Stimulated activated naive CD4-positive, alpha-beta T cell (primary cell): ENCODE measurements around the gene SLU7.
"Not testable (repeated sequence)": the region's sequence is repeated elsewhere in the genome, so short reads cannot be mapped to it uniquely, and the experiment has no call there.

Experiments used
- DNase-seq, 6 experiments: peaks; one replicate each; lab custom pipeline; 2025; lab: John Stamatoyannopoulos, UW

Gene SLU7

DNA sequence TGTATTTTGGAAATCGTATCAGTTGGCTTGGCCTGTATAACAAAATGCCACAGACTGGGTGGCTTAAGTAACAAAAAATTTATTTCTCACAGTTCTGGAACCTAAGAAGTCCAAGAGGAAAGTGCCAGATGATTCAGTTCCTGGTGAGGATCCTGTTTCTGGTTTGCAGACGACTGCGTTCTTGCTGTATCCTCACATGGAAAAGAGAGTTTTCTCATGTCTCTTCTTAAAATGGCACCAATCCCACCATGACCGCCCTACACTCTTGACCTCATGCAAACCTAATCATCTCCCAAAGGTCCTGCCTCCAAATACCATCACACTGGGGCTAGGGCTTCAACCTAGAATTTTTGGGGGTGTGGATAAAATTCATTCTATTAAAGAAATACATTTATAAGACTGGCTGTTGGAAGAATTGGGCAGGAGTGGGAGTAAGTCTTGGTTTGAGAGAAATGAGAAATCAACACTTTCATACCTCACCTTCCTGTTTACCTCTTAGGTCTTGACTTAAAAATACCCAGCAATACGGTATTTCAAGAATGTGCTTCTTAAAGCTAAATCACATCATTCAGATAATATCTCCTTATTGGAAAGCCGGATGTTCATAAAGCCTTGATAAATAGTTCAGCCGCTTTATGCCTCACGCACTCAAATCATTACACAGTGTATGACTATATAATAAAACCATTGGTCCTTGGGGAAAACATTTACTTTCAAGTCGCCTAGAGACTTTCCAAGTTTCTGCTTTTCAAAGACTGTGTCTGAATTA is 31.5 kb upstream of the SLU7 start:
- DNase-seq = no peak

DNA sequence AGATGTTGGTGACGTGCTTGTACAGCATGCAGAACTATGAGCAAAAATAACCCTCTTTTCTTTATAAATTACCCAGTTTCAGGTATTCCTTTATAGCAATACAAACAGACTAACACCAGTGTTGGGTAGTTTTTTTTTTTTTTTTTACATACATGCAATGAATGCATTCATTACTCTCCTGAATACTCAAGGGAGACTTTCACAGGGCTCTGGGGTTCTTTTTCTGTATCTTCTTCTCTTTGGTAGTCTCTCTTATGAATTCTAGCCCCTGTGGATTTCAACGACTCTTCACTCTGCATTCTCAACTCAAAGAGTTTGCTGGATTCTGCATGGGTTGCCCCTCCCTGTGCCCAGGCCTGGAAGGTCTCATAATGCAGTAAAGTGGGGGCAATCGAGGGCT is 30.6 kb upstream of the SLU7 start:
- DNase-seq = no peak

DNA sequence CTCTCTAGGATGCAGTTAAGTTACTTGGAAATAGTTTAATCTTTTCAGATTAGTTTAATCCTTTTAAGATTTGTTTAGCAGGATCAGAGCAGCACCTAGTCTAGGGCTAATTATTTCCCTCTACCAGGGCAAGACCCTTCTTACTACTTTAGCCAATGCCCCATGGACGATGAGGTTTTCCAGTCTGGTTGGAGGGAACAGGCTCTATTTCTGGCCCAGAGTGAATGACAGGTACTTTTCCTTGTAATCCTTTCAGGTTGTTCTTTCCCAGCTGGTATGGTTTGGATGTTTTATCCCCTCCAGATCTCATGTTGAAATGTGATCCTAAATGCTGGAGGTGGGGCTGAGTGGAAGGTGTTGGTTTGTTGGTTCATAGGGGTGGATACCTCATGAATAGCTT is 30.0 kb upstream of the SLU7 start:
- DNase-seq = no peak

DNA sequence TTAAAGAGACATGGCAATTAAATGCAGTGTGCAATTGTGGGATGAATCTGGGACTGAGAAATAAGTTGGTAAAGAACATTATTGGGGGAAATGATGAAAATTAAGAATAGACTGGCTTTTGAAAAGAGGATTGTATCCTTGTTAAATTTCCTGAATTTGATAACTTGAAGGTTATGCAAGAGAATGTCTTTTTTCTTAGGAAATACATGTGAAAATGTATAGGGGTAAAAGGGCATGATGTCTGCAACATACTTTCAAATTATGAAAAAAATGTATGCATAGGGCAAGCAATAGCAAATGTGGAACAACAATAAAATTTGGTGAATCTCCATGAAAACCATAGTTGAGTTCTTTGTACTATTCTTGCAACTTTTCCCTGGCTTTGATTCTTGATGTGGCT is 26.9 kb upstream of the SLU7 start:
- no peak for DNase-seq

DNA sequence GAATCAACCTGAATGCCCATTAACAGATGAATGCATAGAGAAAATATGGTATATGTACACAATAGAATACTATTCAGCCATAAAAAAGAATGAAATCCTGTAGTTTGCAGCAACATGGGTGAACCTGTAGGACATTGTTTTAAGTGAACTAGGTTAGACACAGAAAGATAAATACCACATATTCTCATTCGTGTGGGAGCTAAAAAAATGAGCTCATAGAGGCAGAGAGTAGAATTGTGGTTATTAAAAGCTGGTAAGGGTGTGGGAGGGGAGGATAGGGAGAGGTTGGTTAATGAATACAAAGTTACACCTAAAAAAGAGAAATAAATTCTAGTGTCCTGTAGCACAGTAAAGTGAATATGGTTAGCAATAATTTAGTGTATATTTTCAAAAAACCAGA is 26.3 kb upstream of the SLU7 start:
- DNase-seq = no peak

DNA sequence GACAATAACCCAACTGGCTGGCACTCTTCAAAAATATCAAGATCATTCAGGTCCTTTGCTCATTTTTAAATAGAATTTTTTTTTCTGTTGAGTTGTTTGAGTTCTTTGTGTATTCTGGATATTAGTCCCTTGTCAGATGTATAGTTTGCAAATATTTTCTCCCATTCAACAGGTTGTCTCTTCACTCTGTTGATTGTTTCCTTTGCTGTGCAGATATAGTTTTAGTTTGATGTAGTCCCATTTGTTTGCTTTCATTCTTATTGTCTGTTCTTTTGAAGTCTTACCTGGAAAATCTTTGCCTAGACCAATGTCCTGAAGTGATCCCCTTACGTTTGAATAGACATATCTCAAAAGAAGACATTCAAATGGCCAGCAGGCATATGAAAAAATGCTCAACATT is 25.5 kb upstream of the SLU7 start:
- DNase-seq = no peak

DNA sequence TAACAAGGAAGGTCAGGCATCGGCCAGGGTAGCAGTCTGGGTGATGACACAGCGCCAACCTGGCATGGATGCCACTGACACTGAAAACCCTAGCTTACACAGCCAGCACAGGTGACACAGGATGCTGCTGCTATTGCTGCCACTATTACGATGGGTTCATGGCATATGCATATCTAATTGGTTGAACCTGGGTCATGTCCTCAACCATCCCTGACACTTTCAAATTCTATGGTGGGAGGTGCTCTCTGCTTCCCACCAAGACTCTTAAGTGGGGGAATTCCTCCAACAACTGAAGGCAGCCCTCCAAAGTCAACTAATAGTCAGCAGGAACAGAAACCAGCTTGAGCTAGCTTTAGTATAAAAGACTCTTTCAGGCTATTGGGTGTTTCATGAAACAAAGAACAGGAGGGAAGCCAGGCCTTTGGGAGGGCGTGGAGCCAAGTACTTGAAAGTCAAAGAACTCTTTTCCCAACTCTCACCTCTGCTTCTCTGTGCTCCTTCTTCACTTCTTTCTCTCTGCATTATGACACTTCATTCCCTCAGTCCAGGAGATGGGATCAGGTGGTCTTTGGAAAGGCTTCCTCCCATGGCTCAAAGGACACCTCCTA is 24.0 kb upstream of the SLU7 start:
- DNase-seq = no peak

DNA sequence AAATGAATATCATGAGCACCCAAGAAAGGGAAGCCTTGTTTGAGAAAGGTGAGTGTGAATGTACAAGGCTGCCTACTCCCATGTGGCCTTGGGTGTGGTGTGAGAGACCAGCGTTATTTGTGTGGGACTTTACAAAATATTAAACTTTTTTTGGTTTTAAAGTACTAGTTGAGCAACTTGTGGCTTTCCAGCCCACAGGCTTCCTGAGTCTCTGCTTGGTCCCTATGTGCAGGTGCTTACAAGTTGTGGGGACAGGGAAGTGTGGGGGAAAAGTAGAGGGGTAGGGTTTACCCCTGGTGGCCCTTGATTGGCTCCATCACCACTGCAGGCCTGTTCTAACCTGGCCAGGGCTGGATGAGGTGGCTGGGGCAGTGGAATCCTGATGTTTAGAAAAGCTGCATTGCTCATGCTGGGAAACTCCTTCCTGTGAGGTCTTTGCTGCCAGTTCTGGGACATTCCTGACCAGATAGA is 22.5 kb upstream of the SLU7 start:
- DNase-seq = no peak

DNA sequence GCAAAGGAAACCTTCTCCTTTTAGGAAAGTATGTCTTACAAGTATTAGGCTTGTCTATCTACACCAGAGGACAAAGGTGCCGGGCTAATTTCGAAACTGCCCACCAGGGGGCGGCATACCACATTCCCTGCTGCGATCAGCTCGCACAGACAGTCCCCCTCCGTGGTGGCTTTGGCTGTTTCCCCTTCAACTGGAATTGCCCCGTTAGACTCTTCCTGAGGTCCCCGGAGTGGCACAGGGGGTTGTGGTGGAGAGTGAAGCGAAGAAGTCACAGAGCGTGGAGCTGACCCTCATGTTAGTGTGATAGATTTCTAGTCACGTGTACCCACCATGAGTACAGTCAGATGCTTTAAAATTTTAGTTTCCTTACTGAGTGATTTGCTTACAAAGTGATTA is 20.3 kb upstream of the SLU7 start:
- DNase-seq = peak; percentile 70 to 92 (median 80)

DNA sequence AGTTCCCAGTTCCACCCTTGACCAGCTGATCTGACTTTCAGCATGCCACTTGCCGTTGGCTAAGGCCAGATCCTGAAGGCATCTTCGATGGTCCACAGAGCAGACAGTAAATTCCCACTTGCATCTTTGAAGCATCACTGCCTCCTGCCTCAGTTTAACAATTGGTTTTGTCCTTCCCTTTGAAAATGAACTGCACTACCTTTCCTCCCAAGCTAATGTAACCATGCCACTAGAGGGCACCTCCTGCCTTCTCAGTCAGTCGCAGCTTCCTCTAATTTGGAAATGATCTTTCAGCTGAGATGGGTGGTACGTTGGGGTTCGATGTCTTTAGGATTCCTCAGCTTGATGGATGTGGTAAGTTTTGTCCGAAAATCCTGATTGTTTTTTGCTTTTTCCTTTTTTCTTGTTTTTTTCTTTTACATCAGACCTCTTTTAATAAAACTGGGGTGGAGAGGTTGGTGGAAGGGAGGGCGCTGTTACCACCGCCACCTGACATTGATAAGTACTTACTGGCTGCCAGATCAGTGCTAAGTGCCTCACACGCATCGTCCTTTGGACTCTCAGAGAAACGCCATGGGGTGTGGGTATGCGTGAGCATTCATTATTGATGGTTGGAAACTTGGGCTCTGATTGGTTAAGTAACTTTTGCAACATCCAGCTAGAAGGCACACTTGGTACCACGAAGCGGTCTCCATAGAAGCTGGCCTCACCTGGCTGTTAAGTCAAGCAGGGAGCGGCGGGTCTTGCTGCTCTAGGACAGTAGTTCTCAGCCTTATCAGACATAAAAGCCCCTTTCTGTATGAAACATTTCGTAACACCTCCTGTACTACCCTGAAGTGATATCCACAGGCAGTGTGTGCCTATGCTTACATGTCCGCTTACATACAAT is 19.7 kb upstream of the SLU7 start:
- peak; percentile 19 to 86 (median 59) for DNase-seq

DNA sequence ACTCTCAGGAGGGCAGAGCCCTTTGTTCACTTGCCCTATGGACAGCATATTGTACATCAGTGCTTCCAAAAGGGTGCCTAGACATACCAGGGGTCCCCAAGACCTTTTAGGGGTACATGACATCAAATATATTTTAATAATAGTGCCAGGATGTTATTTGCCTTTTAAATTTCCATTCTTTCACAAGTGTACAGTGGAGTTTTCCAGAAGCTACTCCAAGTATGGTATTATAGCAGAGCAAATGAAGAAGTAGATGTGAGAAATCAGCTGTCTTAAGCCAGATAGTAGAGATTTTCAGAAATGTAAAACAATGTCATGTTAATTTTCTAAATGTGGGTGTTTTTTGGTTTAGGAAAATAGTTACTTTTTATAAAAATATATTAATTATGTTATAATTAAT is 18.4 kb upstream of the SLU7 start:
- DNase-seq = no peak

DNA sequence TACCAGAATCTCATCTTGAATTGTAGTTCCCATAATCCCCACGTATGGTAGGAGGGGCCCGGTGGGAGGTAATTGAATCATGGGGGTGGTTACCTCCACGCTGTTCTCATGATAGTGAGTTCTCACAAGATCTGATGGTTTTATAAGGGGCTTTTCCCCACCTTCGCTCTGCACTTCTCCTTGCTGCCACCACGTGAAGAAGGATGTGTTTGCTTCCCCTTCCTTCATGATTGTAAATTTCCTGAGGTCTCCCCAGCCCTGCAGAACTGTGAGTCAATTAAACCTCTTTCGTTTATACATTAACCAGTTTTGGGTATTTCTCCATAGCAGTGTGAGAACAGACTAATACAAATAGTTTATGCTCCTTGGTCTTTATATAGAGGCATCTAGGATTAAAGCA is 17.8 kb upstream of the SLU7 start:
- not testable (repeated sequence) for DNase-seq

DNA sequence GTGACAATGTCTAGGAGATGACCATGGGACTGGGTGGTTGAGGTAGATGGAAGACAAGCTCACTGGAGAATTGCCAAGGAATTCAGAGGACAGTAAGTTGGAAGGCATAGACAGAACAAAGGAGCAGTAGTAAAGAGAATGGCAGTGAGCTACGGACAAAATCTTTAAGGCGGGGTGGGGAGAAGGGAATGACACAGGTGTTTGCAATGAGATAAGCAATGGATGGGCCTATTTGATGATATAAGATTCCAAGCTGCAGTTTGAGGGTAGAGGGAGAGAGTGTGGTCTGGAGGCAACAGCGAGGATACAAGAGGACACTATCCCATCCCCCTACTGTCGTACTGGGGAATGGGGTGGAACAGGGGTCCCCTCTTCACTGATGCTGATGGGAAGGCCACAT is 17.1 kb upstream of the SLU7 start:
- no peak for DNase-seq

DNA sequence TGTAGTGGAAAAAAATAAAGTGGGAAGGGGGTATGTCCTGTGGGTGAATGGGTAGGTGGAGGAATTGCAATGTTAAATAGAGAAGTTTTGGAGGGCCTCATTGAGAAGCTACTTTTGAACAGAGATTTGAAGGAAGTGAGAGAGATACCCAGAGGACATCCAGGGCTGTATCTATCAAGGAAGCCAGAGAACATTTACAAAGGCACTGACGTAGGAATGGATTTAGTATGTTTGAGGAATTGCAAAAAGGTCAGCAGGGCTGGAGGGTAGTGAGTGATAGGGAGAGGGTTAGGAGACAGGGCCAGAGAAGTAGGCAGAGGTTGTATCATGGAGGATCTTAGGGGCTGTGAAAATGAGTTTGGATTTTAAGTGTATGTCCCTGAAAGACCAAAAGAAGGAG is 16.7 kb upstream of the SLU7 start:
- DNase-seq = no peak

DNA sequence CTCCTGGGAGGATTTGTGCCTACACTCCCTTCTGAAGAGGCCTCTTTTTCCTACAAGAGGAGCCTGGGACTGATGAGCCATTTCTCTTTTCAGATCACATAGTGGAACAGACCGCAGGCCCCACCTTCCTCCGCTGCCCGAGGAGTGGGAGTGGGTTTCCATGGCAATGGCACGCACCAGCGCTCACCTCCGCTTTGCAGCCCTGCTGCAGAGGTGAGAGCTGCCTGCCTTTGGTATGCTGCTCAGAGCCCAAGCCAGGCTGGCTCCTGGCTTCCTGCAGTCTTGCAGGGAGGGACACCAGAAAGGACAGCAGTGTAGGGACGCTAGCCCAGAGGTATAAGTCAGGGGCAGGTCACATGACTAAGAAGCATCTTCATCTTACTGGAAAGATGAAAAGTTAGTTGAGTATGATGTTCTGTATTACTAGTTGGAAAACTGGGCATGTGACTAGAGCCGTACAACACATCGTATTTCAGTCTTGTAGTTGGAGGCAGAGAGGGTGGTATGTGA is 15.2 kb upstream of the SLU7 start:
- no peak for DNase-seq

DNA sequence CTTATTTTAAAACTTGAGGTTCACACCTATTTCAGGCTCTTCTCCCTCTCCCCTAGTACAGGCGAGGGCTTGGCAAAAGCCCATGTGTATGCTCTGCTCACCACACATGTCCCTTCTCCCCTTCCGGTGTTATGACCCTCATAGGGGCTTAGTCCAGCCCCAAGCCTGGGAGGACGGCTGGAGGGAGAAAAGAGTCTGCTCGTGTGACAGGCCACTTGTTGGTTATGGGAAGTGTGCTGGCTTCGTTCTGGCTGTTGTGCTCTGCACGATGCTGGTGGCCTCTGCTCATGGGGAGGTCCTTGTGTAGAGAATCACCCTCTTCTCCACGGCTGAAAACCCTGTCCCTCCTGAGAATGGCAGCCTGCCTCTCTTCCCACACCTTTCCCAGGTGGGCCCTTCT is 13.9 kb upstream of the SLU7 start:
- no peak for DNase-seq

DNA sequence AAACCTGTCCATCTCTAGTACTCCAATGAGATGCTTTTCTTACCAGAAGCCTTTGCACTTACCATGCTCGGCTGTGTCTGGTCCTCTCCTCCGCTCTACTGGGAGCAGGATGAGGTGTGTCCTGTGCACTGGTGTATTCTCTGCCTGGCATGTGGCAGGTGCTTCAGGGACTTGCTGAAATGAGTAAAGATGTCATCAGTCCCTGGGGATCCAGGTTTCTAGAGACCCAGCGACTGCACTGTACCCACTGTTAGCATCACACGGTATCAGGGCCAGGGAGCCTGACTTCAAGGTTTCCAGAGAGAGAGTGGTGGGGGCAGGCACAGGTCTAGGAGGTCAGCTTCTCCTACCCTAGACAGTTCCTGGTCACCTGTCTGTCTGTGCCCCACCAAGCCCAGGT is 13.3 kb upstream of the SLU7 start:
- DNase-seq = no peak

DNA sequence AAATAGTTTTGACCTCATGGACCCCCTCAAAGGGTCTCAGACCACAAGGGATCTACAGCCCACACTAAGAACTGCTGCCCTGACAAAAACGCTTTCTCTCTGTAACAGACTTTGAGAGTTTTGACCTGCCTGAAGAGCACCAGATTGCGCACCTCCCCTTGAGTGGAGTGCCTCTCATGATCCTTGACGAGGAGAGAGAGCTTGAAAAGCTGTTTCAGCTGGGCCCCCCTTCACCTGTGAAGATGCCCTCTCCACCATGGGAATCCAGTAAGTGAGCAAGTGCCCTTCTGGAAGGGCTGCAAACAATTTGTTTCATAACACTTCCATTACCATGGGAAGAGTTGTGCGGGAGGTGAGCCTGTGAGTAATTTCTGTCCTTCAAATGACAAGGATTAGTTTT is 8.7 kb upstream of the SLU7 start:
- no peak for DNase-seq

DNA sequence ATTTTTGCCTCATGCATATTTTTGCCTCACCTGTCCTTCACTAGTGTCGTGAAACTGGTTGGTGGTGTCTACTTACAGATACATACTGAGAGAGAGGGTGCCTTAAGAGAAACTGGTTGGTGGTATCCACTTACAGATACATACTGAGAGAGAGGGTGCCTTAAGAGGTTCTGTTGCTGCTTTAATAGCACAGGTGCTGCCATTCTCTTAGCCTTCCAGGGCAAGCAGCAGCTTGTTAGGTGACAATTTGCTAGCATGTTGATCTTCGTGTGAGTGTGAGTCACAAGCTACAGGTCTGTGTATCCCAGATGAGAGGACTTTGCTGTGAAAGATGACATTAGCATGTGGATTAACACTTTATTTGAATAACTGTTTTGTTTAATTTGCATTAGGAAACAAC is 4.2 kb upstream of the SLU7 start:
- DNase-seq = no peak

DNA sequence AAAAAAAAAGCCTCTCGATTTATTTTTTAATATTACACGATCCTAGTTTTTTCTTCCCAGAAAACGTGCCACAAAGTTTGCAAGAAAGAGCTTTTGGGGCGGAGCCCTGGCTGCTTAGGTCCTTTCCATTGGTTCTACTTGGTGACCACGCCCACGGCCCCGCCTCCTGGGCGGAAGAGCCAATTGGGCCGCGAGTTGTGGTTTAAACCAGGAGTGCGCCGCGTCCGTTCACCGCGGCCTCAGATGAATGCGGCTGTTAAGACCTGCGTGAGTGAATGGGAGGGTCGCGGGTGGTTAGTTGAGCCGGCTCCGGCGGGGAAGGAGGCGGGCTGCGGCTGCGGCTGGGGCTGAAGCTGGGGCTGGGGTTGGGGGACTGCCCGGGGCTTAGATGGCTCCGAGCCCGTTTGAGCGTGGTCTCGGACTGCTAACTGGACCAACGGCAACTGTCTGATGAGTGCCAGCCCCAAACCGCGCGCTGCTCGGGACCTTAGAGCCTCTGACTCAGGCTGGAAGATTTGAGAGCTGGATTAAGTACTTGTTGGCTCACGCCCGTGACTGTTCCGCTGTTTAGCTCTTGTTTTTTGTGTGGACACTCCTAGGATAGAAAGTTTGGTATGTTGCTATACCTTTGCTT is 2.9 kb upstream of the SLU7 start, which contains the start of gene PTTG1:
TSS of gene PTTG1 (plus strand) at position 231 of the 634 bp plus-strand sequence. CDS start 458 bp downstream, outside the sequence.
- DNase-seq = peak; percentile 76 to 87 (median 84)

DNA sequence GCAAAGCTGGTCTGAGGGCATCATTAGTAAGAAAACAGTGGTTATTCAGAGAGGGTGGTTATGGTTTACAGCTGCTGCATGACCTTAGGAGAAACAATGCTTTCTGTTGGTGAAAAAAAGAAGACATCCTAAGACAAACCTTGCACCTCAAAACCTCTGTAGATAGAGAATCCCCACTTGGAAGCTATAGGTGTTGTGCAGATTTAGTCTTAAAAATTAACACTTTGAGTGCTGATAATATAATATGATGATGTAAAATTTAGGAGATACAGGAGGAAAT is 1.4 kb upstream of the SLU7 start:
- DNase-seq = no peak
